NCI-H2196 (cell line): ENCODE results near the gene IRF1.

Experiments used
- DNase-seq: peaks from one replicate; lab custom pipeline; 2025; ENCODE audit not compliant: unreplicated experiment; lab: John Stamatoyannopoulos, UW

IRF1 gene

DNA sequence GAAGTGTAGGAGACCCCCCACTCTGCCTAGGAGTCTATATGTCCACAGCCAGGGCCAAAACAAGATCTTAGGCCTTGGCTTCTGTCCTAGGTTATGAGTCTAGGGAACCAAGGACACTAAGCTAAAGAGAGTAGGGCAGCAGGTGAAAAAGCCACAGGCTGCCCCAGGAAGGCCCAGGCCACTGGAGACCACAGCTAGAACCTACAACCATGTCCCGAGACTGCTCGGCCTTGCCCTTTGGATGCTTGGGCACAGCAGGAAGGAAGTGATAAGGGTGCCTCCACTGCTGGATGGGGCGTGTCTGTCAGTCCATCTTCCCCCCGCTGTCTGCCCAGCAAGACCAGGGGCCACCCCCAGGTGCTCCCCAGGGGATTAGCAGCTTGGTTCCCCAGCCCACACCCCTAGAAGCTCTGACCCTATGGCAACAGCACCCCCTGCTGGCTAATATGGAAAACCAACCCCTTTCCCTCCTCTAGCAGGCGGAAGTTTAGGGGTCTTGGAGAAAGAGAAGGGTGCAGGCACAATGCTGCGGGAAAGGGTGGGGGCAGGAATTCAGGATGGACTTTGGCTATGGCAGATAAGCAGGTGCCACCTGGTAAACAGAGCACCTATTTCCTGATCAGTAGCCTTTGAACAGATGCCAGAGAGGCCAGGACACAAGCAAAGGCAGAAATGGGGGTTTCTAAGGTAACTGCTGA, 10.5 kb upstream of the IRF1 start:
- DNase-seq, result peak; percentile 62

DNA sequence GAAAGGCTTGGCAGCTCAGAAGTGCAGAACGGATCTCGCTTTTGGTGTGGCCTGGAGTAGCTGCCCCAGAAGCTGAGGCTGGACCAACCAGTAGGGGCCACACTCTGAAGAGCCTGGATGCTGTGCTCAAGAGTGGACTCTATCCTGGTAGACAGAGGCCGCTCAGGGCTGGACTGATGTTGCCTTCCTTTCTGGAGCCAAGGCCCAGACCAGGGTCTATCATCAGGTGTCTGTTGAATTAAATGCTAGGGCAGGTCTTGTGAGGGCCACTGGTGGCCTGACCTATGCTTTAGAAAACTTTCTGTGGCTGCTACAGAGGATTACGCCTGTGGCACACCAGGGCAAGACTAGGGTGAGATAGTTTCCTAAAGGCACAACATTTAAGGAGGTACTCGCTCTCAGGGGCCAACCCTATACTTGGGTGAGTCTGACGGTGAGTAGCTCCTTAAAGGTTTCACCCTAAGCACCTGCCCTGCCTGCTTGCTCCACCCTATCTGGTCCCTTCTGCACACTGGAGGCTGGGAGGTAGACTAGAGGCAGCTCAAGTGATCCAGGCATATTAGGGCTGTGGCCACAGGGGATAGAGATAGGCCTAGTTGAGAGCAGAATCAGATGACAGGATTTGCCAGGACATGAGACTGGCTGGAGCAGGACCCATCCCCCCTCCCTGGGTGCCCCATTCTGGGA, 9.8 kb upstream of the IRF1 start:
- no peak for DNase-seq

GRCh38 chr5:132499440-132500243, 9.1 kb upstream of the IRF1 start:
- DNase-seq, result no peak

- no peak for DNase-seq
Measured at GRCh38 chr5:132498686-132499271, 8.2 kb upstream of the IRF1 start.

GRCh38 chr5:132498152-132498551, 7.6 kb upstream of the IRF1 start:
- DNase-seq, result no peak

- peak; percentile 18 for DNase-seq
Measured at GRCh38 chr5:132497488-132497997, 7.0 kb upstream of the IRF1 start.

DNA sequence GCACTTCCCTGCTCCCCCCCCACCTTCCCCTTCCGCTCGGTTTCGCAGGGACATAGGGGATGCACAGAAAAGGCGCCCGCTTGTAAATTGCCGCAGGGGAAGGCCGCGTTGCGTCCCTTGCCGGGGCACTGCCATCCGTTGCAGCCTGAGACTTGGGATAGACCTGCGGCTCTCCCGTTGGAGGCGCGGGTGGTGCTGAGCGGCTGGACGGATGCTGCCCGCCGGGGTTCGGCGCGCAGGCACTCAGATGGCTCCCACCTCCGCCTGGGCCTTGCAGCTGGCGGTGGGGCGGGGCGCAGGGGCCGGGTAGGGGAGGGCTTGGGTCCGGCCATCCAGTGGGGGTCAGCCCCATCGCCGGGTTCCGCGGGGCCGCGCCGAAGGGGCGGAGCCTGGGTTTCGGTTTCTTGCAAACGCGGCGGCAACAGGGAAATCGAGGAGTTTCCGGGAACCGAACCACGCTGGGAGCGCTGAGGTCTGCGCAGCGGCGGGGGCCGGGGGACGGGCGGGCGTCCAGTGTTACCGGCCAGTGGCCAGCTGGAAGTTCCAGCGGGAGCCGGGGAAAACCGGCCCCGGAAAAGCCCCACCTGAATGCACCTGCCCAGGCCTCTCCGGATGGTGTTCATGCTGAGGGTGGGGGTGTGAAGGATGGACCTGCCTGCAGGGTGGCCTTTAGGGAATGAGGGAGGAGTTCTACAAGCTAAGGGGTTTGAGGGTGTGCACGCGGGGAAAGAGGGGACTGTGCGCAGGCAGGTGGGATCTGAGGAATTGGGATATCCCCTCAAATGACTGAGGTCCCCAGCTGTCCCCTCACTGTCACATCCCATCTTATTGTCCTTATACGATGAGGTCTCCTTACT, 6.3 kb upstream of the IRF1 start:
- peak; percentile 84 for DNase-seq

DNA sequence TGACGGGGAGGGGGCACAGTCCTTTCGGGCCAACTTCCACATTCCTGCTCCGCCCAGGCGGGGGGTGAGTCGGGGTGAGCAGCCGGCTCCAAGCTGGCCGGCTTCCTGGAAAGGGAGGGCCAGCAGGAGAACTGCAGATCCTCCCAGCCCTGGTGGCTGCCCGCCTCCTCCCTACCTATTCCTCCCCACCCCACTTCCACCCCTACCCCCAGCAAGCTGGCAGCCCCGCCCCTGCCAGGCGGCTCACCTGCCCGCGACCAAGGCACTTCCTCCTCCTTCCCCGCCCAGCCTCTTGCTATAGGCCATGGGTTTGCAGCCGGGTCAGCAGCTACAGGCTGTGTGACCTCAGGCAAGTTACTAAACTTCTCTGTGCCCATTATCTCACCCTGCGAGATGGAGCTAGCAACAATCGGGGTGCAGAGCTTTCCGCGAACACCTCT, 5.6 kb upstream of the IRF1 start:
- DNase-seq, result peak; percentile 91

GRCh38 chr5:132495667-132496190, 5.2 kb upstream of the IRF1 start:
- peak; percentile 75 for DNase-seq

DNA sequence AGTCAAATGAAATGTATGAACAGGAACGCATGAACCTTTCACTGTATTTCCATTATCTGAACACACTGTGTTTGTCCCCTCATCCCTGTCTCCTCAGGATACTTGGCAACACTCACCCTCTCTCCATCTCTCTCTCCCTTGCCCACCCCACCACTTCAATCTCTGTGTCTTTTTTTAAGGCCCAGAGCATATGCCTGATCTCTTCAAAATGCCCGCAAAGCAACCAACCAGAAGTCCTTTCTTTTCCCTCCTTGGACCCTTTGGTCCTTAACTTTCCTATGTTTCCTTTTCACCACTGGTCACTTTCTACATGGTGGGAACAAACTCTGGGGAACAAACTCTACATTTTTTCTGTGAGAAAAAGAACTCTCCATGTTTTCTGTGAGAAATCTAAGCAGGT, 3.2 kb upstream of the IRF1 start:
- no peak for DNase-seq

DNA sequence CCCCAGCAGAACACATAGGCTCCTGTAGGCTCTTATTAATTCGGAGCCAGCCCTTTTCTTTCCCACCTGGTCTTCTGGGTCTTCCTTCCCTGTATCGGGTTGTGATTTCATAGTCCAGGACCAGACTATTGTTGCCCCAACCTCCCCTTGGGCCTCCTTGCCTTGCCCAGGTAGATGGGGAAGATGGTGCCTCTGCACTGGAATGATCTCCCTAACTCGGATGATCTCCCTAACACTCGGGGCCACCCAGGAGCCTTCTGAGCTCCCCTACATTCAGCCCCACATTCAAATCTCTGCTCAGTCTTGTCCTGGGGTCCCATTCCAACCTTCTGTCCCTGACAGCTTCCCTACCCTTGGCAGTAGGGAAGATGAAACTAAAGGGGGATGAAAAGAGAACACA, 2.7 kb upstream of the IRF1 start:
- no peak for DNase-seq

DNA sequence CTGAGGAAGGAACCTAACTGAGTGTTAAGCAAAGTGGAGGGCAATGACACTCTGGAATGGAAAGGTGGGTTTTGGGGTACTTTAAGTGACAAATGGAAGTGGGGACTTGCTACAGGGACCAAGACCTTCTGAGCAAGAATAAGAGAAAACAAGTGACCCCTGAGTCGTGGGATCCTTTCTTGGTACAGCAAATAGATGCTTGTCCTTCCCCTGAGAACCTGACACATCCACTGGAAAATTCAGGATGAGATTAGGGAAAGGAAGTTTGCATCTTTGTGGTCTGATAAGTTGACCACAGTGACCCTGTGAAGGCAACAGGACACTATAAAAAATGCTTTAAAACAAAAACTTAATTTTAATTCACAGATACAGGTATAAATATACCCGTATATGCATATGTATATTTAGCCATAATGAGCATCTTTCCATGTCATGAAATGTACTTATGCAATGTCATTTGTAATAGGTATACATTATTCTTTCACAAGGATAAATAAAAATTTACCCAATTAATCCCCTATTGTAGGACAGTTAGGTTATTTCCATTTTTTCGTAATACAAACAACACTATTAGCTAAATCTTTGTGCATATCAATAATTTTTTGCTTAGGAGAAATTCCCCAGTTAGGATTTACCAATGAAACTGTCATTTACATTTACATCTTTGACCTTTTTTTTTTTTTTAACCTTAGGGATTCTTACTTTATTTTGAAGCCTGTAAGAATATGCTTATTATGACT, 2.0 kb upstream of the IRF1 start:
- DNase-seq, result no peak

- DNase-seq, result no peak
Measured at GRCh38 chr5:132491368-132492364, 1.1 kb upstream of the IRF1 start.

GRCh38 chr5:132489871-132490483, 596 bp downstream of the IRF1 start:
- DNase-seq, result peak; percentile 18

GRCh38 chr5:132489051-132489770, 1.4 kb downstream of the IRF1 start:
- DNase-seq, result no peak

DNA sequence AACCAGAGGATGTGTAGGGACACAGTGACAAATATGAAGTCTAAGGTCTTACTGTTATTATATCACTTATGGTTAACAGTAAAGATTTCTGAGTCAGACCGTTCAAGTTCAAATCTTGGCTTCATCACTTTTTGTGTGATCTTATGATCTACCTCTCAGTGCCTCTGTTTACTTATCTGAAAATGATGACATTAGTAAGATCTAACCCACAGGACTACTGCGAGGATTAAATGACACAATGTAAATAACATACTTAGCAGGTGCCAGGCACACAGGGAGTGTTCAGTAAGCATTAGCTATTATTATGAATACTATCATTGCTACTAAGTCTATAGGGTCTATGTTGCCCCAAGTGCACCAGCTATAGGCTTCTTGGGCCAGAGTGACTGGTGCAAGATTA, 2.0 kb downstream of the IRF1 start:
- DNase-seq, result no peak
